HG03135 (cell line): Measurements from ENCODE around the gene TRAF3IP1.
A peak's percentile ranks its signal among the peaks of the same experiment; 100 is the strongest.

Source experiments
- ATAC-seq: cut with Tn5 transposase; IDR thresholded peaks from one replicate; pipeline ENCODE4 v1.9.1; 2021; ENCODE audit warnings: mild to moderate bottlenecking, moderate library complexity; ENCODE audit not compliant: unreplicated experiment

TRAF3IP1 gene

DNA sequence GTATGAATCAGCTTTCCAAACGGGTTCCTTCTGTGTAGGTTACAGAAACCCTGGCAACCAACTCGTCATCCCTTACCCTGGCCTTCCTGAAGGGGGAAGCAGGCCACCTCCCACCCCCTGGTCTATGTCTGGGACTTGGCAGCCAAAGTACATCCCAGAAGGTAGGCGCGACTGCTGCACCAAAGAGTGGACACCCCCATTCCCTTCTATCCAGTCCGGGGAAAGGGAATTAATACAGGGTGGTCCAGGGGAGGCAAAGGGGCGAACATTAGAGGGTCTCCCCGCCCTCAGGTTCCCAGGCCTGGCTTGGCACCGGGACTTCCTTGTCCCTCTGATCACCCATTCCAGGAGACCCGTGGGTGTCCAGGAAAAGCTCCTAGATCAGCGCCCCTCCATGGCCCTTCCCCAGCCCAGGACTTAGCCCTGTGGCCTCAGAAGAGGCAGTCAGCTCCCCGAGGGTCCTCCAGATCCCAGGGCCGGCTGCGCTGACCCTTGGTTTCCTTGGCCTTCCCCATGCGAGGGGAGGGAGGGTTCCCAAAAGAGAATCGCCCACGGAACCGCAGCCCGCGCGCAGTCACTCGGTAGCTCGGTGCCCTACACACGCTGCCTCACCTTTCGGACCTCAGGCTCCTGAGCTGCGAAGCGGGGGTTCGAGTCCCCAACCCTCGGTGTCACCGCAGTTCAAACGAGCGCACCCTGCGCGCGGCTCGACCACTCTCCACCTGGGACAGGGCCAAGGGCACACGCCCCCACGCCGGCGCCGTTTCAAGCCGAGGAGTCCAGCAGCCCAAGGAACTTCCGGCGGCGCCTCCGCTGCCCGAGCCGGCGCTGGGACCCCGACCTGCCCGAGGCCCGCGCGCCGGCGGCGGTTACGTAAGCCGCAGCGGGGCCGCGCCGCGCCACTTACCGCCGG is 32.3 kb upstream of the TRAF3IP1 start, which contains the start of gene PER2:
PER2 (minus strand) TSS at position 874 of the 913 bp plus-strand sequence. CDS start 10,674 bp downstream, outside the sequence.
- peak; percentile 32 for ATAC-seq

DNA sequence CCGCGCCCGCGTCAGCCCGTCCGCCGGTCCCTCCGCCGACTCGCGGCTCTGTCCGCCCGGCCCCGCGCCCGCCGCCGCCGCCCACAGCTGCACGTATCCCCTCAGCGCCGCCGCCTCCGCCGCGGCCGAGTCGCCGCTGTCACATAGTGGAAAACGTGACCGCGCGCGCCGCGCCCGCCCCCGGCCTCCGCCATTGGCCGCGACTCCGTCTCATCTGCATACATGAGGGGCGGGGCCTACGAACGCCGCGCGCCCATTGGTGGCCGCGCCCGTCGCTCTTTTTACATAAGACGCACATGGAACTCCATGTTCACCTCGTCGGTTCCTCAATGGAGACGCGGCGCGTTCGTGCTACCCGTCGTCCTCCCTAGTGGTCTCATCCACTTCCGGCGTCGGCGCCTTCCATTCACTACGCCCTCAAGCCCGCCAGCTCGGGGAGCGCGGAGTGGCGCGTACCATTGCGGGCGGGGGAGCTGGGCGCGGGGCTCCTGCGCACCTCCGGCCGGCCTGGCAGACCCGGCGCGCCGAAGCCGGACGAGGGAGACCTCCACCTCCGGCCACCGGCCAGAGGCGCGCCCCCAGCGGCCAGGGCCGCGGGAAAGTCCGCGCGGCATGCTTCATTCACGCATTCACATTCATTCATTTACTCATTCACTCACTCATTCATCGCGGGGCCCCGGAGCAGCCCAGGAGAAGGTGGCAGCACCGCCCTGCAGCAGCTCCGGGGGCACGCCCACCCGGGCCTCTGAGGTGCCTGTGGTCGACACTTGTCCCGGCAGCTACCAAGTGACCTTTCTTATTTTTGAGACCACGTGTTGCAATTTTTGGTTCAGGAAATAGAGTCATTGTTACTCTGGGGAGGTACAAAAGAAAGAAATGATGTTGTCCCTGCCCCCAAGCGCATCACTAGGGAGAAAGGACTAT is 31.4 kb upstream of the TRAF3IP1 start:
- peak; percentile 89 for ATAC-seq

DNA sequence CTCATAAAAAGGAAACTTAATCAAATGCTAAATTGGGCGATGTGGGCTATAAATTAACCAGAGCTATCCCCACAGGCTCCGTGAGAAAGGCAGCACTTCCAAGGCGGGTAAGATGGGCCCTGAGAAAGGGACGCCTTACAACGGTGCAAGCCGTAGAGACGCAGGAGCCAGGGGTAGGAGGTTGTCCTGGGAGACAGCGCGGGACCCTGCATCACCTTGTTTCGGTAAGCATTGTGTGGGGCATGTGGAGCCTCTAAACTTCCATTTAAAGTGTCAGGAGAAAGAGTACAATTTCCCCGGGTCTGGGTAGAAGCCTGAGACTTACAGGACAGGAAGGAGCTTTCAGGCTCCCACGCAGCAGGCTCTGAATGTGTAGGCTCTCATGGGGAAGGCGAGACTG is 30.7 kb upstream of the TRAF3IP1 start:
- no peak for ATAC-seq

DNA sequence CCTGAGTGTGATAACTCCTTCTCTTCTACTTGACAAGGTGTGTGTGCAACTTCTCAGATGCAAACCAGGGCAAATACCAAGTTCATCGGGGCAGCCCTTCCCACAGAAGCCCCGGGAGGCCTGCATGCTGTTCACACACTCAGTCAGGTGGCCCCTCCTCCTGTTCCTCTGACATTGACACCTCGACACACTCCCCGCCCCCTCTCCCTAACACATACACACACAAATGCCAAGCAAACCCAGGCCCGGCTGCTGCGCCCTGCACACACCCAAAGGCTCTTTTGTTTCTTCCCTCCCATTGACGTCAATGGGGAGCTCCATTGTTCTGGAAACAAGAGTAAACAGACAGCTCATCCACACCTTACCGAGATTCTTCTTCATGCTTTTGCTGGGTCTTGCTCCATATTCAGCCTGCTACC is 30.2 kb upstream of the TRAF3IP1 start:
- no peak for ATAC-seq

DNA sequence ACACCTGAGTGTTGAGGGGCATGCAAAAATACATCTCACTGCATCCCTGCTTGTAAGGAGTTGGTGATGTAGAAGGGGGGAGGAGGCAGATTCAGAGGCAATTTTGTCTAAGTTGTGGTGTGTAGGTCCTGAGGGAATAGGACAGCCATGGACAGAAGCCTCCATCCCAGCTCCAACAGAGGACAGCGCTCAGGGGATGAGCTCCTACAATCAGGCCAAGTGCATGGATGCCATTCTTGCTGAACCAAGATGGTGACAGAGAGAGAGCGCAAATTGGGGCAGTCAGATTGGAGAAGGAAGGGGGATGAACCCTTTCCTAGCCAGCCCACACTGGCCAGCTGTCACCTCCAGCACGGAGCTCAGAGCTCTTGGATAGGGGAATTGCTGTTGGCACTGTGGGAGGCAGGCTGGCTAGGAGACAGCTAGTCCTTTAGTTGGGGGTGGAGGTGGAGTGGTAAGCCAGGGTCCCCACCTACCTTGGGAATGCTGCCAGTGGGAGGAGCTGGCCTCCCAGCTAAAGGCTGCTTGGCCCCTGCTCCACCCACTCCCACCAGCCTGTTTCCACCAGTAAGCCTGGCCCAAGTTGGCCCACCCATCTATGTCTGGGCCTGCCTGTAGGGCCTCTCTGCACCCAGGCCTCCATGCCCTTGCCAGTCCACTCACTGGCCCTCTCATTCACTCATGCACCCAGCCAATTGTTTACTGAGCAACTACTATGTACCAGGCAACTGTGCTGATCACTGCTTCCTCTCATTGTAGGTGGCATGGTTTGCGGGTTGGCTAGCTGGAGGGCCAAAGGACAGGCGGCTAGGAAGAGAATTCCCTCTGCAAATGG is 29.4 kb upstream of the TRAF3IP1 start:
- no peak for ATAC-seq

DNA sequence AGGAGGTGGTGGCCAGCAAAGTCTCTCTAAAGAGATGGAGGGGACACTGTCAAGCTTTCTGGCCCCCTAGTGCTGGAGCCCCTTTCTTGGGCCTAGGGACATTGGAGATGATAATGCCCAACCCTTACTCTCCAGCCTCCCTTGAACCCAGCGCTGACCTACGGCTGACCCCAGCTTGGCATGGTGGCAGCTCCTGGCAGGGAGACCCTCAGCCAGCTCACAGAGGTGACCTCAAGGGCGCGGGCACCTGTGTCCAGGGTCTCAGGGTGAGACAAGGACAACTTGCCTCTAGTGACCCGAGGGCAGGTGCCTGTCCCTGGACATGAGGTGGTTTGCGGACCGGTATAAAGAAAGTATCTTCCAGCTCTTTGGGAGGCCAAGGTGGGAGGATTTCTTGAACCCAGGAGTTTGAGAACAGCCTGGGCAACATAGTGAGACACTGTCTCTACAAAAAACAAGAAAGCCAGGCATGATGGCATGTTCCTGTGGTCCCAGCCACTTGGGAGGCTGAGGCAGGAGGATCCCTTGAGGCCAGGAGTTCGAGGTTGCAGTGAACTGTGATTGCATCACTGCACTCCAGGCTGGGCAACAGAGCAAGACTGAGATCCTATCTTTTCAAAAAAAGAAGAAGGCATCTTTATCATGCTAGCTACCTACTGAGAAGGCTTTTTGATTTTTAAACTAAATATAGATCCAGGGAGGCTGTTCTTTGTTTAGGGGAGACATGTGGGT is 28.6 kb upstream of the TRAF3IP1 start:
- ATAC-seq, result no peak

DNA sequence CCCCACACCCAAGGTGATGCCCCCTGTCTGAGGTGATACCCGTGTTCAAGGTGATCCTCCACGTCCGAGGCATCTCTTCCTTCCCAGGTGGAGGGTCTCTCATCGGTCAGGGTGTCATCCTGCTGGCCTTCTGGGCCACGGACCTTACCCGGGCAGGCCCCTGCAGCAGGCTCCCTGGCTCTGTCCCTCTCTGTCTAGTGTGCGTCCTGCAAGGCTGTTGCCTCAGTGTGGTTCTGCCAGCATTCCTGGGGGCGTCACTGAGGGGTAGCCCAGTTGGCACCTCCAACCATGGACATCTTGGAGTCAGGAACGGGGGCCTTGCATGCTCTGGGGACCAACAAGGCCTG is 26.3 kb upstream of the TRAF3IP1 start:
- no peak for ATAC-seq

DNA sequence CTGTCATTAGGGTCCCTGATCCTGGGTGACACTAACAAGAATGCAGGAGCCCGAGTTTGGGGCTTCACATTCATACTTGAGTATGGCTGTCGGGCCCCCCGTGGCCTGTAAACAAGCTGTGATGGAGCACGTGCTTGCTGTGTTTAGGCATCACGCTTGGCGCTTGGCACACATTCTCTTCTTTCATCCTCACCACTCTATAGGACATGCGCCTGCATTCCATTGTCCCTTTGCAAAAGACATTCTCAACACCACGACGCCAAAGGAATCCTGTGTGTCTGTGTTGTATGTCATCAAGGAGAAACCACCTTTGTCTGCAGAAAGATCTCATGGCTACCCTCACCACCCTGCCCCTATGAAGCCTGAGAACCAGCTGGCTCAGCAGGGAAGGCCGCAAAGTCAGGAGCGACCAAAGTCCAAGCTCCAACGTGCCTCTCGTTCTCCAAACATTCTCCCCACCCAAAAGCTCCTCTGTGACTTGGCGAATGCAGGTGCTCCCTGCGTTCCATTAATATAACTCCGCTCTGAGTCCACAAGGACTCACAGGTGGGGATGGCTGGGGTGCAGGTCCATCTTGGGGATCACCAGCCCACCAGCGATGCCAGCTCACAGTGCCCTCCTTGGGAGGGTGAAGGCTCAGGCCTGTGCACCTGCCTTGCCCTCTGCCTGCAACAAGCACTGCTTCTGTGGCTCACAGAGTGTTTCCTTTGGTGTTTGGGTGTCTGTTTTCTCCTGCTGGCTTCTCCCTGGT is 25.8 kb upstream of the TRAF3IP1 start:
- no peak for ATAC-seq

DNA sequence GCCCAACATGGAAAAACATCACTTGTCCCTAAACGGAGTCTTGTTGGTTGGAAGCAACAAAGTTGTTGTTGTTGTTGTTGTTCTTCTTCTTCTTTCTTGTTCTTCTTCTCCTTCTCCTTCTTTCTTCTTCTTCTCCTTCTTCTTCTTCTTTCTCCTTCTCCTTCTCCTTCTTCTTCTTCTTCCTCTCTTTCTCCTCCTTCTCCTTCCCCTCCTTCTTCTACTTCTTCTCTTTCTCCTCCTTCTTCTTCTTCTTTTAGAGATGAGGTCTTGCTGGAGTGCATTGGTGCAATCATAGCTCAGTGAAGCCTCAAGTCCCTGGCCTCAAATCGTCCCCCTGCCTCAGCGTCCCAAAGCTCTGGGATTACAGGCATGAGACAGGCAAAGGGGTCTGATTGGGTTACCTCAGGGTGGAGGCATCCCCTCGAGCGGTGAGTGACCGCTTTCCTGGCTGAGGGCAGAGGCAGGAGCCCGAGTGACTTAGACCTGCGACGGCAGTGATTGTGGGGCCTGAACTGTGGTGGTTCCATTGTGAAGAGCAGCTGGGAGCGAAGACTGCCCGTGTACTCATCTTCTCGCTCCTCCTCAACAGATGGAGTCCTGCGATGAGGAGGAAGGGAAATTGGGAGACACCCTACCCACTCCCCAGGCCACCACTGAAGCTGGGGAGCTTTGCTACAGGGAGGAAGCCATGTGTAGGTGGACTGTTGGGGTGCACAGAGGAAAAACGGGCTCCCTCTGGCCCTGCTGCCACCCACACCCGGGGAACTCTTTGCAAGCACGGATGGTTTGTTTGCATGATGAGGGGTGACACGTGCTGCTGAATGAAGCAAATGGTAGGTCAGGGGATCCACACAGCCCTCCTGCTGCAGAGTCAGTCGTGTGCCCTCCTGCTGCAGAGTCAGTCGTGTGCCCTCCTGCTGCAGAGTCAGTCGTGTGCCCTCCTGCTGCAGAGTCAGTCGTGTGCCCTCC is 24.9 kb upstream of the TRAF3IP1 start:
- ATAC-seq, result no peak

DNA sequence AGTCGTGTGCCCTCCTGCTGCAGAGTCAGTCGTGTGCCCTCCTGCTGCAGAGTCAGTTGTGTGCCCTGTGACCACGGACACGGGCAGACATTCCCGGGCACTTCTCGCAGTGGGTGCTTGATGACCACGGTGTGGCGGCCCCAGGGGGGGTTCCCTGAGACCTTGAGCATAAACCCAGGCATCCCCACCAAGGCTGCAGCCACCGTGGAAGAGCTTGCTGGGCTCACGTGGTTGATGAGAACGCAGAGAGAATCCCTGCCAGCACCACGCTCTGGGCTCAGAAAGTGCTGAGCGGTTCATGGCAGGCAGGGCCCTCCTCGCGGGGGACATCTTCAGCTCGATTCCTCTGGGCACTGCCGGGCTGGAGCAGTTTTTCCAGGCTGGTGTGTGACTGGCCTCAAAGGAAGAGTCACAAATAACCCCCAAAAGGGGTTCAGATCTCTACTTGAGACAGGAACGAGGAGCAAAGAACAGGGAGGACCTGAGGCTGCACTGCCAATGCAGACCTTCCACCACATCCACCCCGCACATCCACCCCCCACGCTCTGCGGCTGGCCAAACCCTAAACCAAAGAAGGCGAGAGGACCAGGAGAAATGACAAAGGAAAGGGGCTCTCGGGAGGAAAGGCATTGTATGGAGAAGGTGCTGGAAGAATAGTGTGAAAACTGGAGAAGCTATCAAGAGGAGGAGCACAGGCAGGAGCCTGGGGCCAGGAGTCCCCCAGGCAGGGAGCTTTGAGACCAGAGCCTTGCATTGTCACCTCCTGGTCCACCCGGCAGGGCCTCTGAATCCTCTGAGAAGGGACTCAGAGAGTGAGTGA is 23.5 kb upstream of the TRAF3IP1 start:
- no peak for ATAC-seq

DNA sequence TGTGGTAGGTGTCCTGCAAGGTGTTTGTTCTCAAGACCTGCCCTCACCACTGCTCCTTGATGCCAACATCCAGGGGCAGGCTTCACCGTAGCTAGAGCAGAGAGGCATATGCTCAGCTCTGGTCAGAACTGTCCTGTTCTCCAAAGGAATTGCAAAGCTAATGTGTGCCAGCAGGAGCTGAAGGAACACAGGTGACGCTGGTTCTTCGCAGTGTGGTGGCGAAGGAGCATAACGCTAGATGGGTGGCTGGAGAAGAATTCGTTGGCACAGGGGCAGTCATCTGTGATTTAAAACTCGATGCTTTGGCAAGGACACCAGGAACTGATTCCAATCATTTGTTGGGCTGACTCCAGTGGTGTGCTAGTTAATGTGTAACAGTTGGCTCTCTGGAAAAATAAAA is 20.5 kb upstream of the TRAF3IP1 start:
- ATAC-seq, result no peak

DNA sequence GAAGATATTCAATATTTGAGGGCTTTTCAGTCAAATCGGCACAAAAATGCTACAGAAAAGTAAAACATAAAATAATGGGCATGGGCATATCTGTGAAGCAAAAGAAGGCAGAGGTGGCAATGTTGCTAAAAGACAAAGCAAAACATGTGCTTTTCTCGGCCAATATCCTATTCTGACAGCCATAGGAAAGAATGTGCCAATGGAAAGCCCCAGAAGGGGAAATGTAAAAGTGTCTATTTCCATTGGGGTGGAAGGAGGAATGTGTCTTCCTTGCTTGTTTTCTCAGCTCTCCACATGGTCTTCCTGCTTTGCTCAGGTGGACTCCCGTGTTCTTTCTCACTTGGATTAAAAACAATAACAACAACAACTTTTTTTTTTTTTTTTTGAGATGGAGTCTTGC is 18.2 kb upstream of the TRAF3IP1 start:
- ATAC-seq, result no peak

DNA sequence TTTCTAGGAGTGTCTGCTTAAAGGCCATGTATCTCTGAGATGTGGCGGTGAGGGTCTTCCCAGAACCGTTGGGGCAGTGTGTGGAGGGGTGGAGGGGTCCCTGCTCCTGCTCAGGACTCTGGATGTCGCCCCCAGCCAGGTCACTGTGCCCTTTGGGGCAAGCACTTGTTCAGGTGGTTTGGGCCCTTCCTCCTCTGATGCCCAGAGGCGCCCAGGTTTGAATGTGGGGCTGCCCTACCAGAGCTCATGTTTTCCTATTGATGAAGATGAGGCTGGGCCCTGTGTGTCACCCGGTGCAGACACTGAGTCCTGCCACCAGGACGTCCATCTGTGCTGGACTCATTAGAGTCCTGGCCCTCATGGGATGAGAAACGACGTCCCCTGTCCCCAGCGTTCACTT is 17.6 kb upstream of the TRAF3IP1 start:
- no peak for ATAC-seq

DNA sequence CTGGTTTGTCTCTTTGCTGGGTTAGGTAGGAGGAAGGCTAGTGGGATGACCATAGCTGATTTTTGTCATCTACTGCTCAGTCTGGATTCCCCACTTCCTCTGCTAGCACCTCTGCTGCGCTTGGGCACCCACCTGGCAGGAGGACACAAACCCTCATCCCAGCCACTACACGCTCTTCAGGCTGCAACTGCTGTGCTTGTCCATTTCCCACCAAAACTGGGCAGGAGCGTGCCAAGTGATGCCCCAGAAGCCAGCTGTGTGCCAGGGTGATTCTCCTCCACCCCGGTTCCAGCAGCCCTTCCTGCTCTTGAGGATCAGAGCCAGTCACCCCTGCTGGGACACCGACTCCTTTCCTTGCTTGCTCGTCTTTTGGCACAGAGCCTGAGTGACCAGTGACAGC is 16.2 kb upstream of the TRAF3IP1 start:
- ATAC-seq, result no peak

DNA sequence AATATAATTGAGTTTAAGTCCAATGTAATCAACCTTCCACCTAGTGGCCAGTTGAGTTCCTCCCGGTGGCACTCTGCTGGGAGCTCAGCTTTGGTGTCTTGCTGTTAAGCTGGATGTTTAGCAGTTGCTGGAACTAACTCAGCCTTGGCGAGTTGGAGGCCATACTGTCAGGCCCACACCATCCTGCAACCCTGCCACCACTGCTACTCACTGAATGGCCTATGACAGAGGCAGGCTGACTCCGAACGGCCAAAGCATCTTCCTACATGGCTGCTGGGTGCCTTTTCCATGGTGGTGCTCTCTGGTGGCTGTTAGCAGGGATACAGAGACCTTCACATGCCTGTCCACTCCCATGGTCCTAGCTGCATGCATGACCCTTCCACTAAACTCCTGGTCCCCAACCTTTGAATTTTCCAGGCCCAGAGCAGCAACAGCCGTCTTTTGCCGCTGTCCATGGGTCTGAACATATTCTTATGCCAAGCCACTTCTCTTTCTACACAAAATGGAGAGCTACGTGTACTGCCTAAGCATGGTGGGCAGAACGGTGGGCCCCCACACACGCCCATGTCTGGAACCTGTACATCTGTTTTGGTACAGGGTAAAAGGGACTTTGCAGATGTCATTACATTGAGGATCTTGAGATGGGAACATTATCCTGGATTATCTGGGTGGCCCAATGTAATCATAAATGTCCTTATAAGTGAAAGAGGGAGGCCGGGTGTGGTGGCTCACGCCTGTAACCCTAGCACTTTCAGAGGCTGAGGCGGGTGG is 15.0 kb upstream of the TRAF3IP1 start:
- ATAC-seq, result no peak

DNA sequence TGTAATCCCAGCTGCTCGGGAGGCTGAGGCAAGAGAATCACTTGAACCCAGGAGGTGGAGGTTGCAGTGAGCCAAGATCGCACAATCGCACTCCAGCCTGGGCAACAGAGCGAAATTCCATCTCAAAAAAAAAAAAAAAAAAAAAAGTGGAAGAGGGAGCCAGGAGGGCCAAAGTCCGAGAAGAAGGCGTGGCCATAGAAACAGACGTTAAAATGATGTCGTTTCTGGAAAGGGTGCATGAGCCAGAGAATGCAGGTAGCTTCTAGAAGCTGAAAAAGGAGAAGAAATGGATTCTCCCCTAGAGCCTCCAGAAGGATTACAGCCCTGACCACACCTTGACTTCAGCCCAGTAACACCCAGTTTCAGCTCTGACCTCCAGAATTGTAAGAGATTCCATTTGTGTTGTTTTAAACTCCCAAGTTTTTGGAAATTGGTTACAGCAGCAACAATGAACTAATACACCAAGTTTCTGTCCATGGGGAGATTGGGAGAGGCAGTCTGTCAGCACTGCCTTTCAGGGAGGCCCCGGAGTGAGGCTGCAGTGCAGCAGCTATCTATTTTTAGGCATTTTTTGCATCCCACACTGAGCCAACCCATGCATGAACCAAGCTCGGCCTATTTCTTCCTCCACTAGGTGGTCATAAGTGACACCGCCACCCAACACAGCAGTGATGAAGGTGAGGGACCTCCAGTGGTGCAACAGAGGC is 14.2 kb upstream of the TRAF3IP1 start:
- ATAC-seq, result no peak
